Activated T-cell treated with anti-CD3 and anti-CD28 coated beads, Interleukin-2, amount 50 U/mL, for 24 hours (primary cell): ENCODE measurements around the gene OBP2B.
"Not testable (repeated sequence)": the region's sequence is repeated elsewhere in the genome, so short reads cannot be mapped to it uniquely, and the experiment has no call there.

ENCODE experiments used
- DNase-seq: peaks from one replicate; pipeline ENCODE4 v3.0.0-alpha.2; 2020
- H3K27ac Mint-ChIP-seq: 2 replicates; pipeline ENCODE4 v1.8.0; 2020; ENCODE audit warnings: mild to moderate bottlenecking, mixed read lengths
- H3K27me3 Mint-ChIP-seq: 2 replicates; pipeline ENCODE4 v1.8.0; 2020; ENCODE audit warnings: mixed read lengths
- H3K36me3 Mint-ChIP-seq: 2 replicates; pipeline ENCODE4 v1.8.0; 2020; ENCODE audit warnings: low read depth, mixed read lengths
- H3K4me1 Mint-ChIP-seq: 2 replicates; pipeline ENCODE4 v1.8.0; 2020; ENCODE audit warnings: low read depth, mixed read lengths
- H3K4me3 Mint-ChIP-seq: 2 replicates; pipeline ENCODE4 v1.8.0; 2020; ENCODE audit warnings: mild to moderate bottlenecking, moderate library complexity, mixed read lengths
- H3K9me3 Mint-ChIP-seq: 2 replicates; pipeline ENCODE4 v1.8.0; 2020; ENCODE audit warnings: mixed read lengths

OBP2B gene

GRCh38 chr9:133218049-133218975, 9.3 kb upstream of the OBP2B start:
- H3K9me3 Mint-ChIP-seq, H3K36me3 Mint-ChIP-seq, H3K4me3 Mint-ChIP-seq, H3K27ac Mint-ChIP-seq, H3K4me1 Mint-ChIP-seq: not testable (repeated sequence)
- peak; percentile 16 for DNase-seq
- H3K27me3 Mint-ChIP-seq, result peaks cover 71% of the 10 kb centered on the region

GRCh38 chr9:133217333-133217988, 8.4 kb upstream of the OBP2B start:
- H3K4me1 Mint-ChIP-seq, H3K9me3 Mint-ChIP-seq, H3K4me3 Mint-ChIP-seq, H3K27ac Mint-ChIP-seq, H3K36me3 Mint-ChIP-seq: not testable (repeated sequence)
- peaks cover 68% of the 10 kb centered on the region for H3K27me3 Mint-ChIP-seq
- DNase-seq, result peak; percentile 16

- H3K27ac Mint-ChIP-seq, H3K9me3 Mint-ChIP-seq, H3K4me3 Mint-ChIP-seq: not testable (repeated sequence)
Observed at GRCh38 chr9:133214276-133214675, 5.2 kb upstream of the OBP2B start.

GRCh38 chr9:133210609-133211008, 1.6 kb upstream of the OBP2B start:
- Mint-ChIP-seq H3K36me3 (no peaks in the 10 kb centered on the region), H3K4me3 (no peak overlapping the region), H3K4me1 (no peaks in the 10 kb centered on the region), H3K27ac (no peak overlapping the region), H3K9me3 (no peaks in the 10 kb centered on the region), H3K27me3 (peaks cover 38% of the 10 kb centered on the region)
- DNase-seq, result peak; percentile 13

More at GRCh38 chr9:133214276-133214675, 5.2 kb upstream of the OBP2B start:
- not testable (repeated sequence) for H3K4me1 Mint-ChIP-seq, H3K36me3 Mint-ChIP-seq, DNase-seq
- peaks cover 69% of the 10 kb centered on the region for H3K27me3 Mint-ChIP-seq

- H3K9me3 Mint-ChIP-seq, result no peaks in the 10 kb centered on the region
- H3K4me3 Mint-ChIP-seq, result no peak overlapping the region
- peak; percentile 20 for DNase-seq
- H3K27ac Mint-ChIP-seq, result no peak overlapping the region
- H3K36me3 Mint-ChIP-seq, result no peaks in the 10 kb centered on the region
- H3K27me3 Mint-ChIP-seq, result peaks cover 36% of the 10 kb centered on the region
- no peaks in the 10 kb centered on the region for H3K4me1 Mint-ChIP-seq
Observed at GRCh38 chr9:133210202-133210532, 1.1 kb upstream of the OBP2B start.

GRCh38 chr9:133209327-133210201, 514 bp upstream of the OBP2B start:
- H3K4me1 Mint-ChIP-seq, H3K27ac Mint-ChIP-seq, DNase-seq, H3K9me3 Mint-ChIP-seq, H3K36me3 Mint-ChIP-seq, H3K4me3 Mint-ChIP-seq: not testable (repeated sequence)
- H3K27me3 Mint-ChIP-seq, result peaks cover 32% of the 10 kb centered on the region

GRCh38 chr9:133208171-133208879, 725 bp downstream of the OBP2B start:
- H3K27me3 Mint-ChIP-seq, result peaks cover 27% of the 10 kb centered on the region
- not testable (repeated sequence) for H3K27ac Mint-ChIP-seq, H3K4me3 Mint-ChIP-seq, H3K9me3 Mint-ChIP-seq, H3K4me1 Mint-ChIP-seq, H3K36me3 Mint-ChIP-seq
- peak; percentile 14 for DNase-seq

GRCh38 chr9:133207540-133208170, 1.4 kb downstream of the OBP2B start:
- no peaks in the 10 kb centered on the region for H3K4me1 Mint-ChIP-seq
- peaks cover 28% of the 10 kb centered on the region for H3K27me3 Mint-ChIP-seq
- no peak overlapping the region for H3K4me3 Mint-ChIP-seq
- DNase-seq, result peak; percentile 8
- no peak overlapping the region for H3K27ac Mint-ChIP-seq
- no peaks in the 10 kb centered on the region for H3K36me3 Mint-ChIP-seq
- H3K9me3 Mint-ChIP-seq, result no peaks in the 10 kb centered on the region

GRCh38 chr9:133207021-133207531, 2.0 kb downstream of the OBP2B start:
- Mint-ChIP-seq H3K4me3 (no peak overlapping the region), H3K27me3 (peaks cover 22% of the 10 kb centered on the region), H3K27ac (no peak overlapping the region), H3K4me1 (no peaks in the 10 kb centered on the region), H3K9me3 (no peaks in the 10 kb centered on the region), H3K36me3 (no peaks in the 10 kb centered on the region)
- DNase-seq, result no peak

GRCh38 chr9:133205996-133206931, 2.8 kb downstream of the OBP2B start:
- Mint-ChIP-seq H3K36me3 (no peaks in the 10 kb centered on the region), H3K4me1 (no peaks in the 10 kb centered on the region), H3K27me3 (peaks cover 17% of the 10 kb centered on the region), H3K4me3 (no peak overlapping the region), H3K27ac (no peak overlapping the region), H3K9me3 (no peaks in the 10 kb centered on the region)
- DNase-seq, result peak; percentile 19

GRCh38 chr9:133205481-133205887, 3.6 kb downstream of the OBP2B start:
- peak; percentile 11 for DNase-seq
- H3K4me3 Mint-ChIP-seq, H3K4me1 Mint-ChIP-seq, H3K27ac Mint-ChIP-seq, H3K36me3 Mint-ChIP-seq, H3K9me3 Mint-ChIP-seq: not testable (repeated sequence)
- H3K27me3 Mint-ChIP-seq, result peaks cover 16% of the 10 kb centered on the region

- peaks cover 17% of the 10 kb centered on the region for H3K27me3 Mint-ChIP-seq
- H3K36me3 Mint-ChIP-seq, result no peaks in the 10 kb centered on the region
- H3K4me3 Mint-ChIP-seq, result no peak overlapping the region
Observed at GRCh38 chr9:133204993-133205336, 4.1 kb downstream of the OBP2B start.

More at GRCh38 chr9:133204993-133205336, 4.1 kb downstream of the OBP2B start:
- DNase-seq, result peak; percentile 2
- Mint-ChIP-seq H3K27ac (no peak overlapping the region), H3K4me1 (peaks cover 4% of the 10 kb centered on the region), H3K9me3 (peaks cover 2% of the 10 kb centered on the region)
